ENCODE measurements around the gene OXCT1. TPM values are rescaled to one million over a fixed set of nuclear protein-coding genes. Genes with fewer than 3 reads are reported as not detected.

Gene OXCT1
- total RNA-seq, 2 donors from 2014 or later, result 31.2 to 50.2 TPM

- H3K27ac Mint-ChIP-seq, result no peak overlapping the region
- H3K9me3 Mint-ChIP-seq, result peaks cover 2% of the 10 kb centered on the region
- H3K4me3 Mint-ChIP-seq, result no peak overlapping the region
- ATAC-seq (no peak), DNase-seq (ENCODE audit: low spot score) (no peak)
- peaks cover 0 to 13% of the 10 kb centered on the region in 2 donors for H3K27me3 Mint-ChIP-seq
- no peaks in the 10 kb centered on the region for H3K4me1 Mint-ChIP-seq (ENCODE audit: low read depth in 2 of 2)
- H3K36me3 Mint-ChIP-seq, result no peaks in the 10 kb centered on the region
Observed at GRCh38 chr5:41681840-41682239, 188.4 kb downstream of the OXCT1 start.

Other genes starting within 250 kb of the OXCT1 start
- 10 to 100 TPM; 27.0 to 29.7 TPM for gene RIMOC1, start 33.9 kb upstream of the OXCT1 start, total RNA-seq
- 10 to 100 TPM; 10.8 to 11.7 TPM for gene FBXO4, start 54.9 kb upstream of the OXCT1 start, total RNA-seq

Data from natural killer cell treated with Interleukin-12 subunit alpha and Interleukin-12 subunit beta and Interleukin-15 and Interleukin-18, amount 100 ng/mL, for 72 hours (primary cell).